RWPE2 (cell line): ENCODE results near the gene SLC35E3.

ENCODE experiments used
- ATAC-seq: fragments of 200-7000 bp; cut with Tn5 transposase; 3 replicates; pipeline ENCODE4 v1.9.1; 2021; ENCODE audit warnings: low read depth
- DNase-seq: peaks from one replicate; pipeline ENCODE4 v3.0.0-alpha.2; 2020; ENCODE audit warnings: low spot score
- H3K27ac ChIP-seq: fragments of 450-650 bp; 2 replicates; pipeline ENCODE4 v1.5.1; 2017; ENCODE audit warnings: mild to moderate bottlenecking; ENCODE audit not compliant: poor library complexity, severe bottlenecking
- H3K27me3 ChIP-seq: fragments of 250-450 bp; sonication (Bioruptor Pico); 2 replicates; pipeline ENCODE4 v1.5.1; 2021; ENCODE audit warnings: mild to moderate bottlenecking, moderate library complexity; ENCODE audit not compliant: insufficient read depth, poor library complexity, severe bottlenecking
- H3K36me3 ChIP-seq: fragments of 250-450 bp; sonication (Bioruptor Pico); 2 replicates; pipeline ENCODE4 v1.5.1; 2020; ENCODE audit warnings: low read depth, mild to moderate bottlenecking, moderate library complexity
- H3K4me1 ChIP-seq: fragments of 250-450 bp; sonication (Bioruptor Pico); 2 replicates; pipeline ENCODE4 v1.5.1; 2021; ENCODE audit warnings: mild to moderate bottlenecking, moderate library complexity; ENCODE audit not compliant: insufficient read depth, poor library complexity, severe bottlenecking
- H3K4me3 ChIP-seq: fragments of 250-450 bp; sonication (Bioruptor Pico); 2 replicates; pipeline ENCODE4 v1.5.1; 2021; ENCODE audit warnings: mild to moderate bottlenecking, moderate library complexity; ENCODE audit not compliant: severe bottlenecking
- H3K9me3 ChIP-seq: fragments of 250-450 bp; sonication (Bioruptor Pico); 2 replicates; pipeline ENCODE4 v1.5.1; 2021; ENCODE audit warnings: mild to moderate bottlenecking, moderate library complexity; ENCODE audit not compliant: severe bottlenecking
- CTCF ChIP-seq: fragments of 450-650 bp; IDR thresholded peaks from one replicate; pipeline ENCODE4 v1.5.1; 2017; ENCODE audit warnings: mild to moderate bottlenecking, moderate library complexity; ENCODE audit not compliant: poor library complexity, severe bottlenecking

Gene SLC35E3

DNA sequence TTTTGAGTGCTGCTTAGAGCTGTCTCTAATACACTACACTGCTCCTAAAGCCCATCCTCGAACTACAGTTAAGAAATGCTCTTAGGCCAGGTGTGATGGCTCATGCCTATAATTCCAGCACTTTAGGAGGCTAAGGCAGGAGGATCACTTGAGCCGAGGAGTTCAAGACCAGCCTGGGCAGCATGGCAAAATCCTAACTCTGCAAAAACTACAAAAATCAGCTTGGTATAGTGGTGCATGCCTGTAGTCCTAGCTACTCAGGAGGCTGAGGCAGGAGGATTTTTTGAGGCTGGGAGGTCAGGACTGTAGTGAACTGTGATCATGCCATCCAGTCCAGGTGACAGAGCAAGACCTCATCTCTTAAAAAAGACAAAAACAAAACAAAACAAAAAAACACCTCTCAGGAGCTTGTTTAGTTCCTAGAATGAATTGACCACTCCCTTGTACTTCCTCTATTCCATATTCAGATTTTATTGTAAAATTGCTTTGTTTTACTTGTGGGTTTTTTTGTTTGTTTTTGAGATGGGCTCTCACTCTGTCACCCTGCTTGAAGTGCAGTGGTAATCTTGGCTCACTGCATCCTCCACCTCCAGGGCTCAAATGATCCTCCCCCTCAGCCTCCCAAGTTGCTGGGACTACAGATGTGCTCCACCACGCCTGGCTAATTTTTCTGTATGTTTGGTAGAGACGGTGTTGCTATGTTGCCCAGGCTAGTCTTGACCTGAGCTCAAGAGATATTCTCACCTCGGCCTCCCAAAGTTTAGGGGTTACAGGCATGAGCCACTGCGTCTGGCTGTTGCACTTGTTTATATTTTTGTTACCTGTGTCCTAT lies 75.6 kb downstream of the SLC35E3 start:
- no peak overlapping the region for H3K27ac ChIP-seq
- no peak for TF ChIP-seq CTCF
- H3K36me3 ChIP-seq = peaks cover 97% of the 10 kb centered on the region
- no peaks in the 10 kb centered on the region for H3K9me3 ChIP-seq
- no peak for DNase-seq
- H3K4me3 ChIP-seq = no peak overlapping the region
- no peak for ATAC-seq
- H3K27me3 ChIP-seq = no peaks in the 10 kb centered on the region
- peaks cover under 1% of the 10 kb centered on the region for H3K4me1 ChIP-seq

- no peak for TF ChIP-seq CTCF
- no peak for ATAC-seq
- no peak overlapping the region for H3K4me3 ChIP-seq
- H3K27ac ChIP-seq = no peak overlapping the region
- peaks cover 99% of the 10 kb centered on the region for H3K36me3 ChIP-seq
- DNase-seq = no peak
- H3K27me3 ChIP-seq = no peaks in the 10 kb centered on the region
- H3K9me3 ChIP-seq = no peaks in the 10 kb centered on the region
- H3K4me1 ChIP-seq = peaks cover 9% of the 10 kb centered on the region
Observed at GRCh38 chr12:68823696-68824095, 77.7 kb downstream of the SLC35E3 start.

- H3K27me3 ChIP-seq = no peaks in the 10 kb centered on the region
- H3K36me3 ChIP-seq = peaks cover 99% of the 10 kb centered on the region
- H3K4me1 ChIP-seq = peaks cover 9% of the 10 kb centered on the region
- ATAC-seq = no peak
- H3K27ac ChIP-seq = no peak overlapping the region
- no peak overlapping the region for H3K4me3 ChIP-seq
- H3K9me3 ChIP-seq = no peaks in the 10 kb centered on the region
- TF ChIP-seq CTCF = no peak
- no peak for DNase-seq
Observed at GRCh38 chr12:68824131-68824530, 78.2 kb downstream of the SLC35E3 start.

DNA sequence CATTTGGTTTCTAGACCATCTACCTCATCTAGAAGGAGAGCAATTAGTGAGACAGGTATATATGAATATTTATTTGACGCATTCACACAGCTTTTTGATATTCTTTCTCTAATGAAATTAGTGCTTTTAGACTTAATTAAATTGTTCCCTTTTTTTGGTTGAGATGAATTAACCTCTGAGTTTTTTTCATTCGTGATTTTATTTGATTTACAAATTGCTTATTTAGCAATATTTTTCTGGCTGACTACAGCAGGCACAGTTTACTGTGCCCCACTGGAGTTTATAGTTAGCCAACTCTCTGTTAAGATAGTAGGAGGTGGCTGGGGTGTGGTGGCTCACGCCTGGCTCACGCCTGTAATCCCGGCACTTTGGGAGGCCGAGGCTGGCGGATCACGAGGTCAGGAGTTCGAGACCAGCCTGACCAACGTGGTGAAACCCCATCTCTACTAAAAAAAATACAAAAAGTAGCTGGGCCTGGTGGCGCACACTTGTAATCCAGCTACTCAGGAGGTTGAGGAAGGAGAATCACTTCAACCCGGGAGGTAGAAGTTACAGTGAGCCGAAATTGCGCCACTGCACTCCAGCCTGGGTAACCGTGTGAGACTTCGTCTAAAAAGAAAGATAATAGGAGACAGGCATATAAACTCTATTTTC lies 78.7 kb downstream of the SLC35E3 start:
- ATAC-seq (no peak), DNase-seq (no peak)
- Histone ChIP-seq H3K4me3 (no peak overlapping the region), H3K27me3 (no peaks in the 10 kb centered on the region), H3K4me1 (peaks cover 9% of the 10 kb centered on the region), H3K9me3 (no peaks in the 10 kb centered on the region), H3K27ac (no peak overlapping the region), H3K36me3 (peaks cover 99% of the 10 kb centered on the region)
- no peak for TF ChIP-seq CTCF
